HL-60 (cell line): ENCODE results near the gene COLEC12.

Source experiments
- CTCF ChIP-seq: IDR thresholded peaks from one replicate; pipeline ENCODE4 v1.5.1; 2011; ENCODE audit warnings: low read length, control low read depth, inconsistent platforms; ENCODE audit not compliant: insufficient read depth
- GABPA ChIP-seq: IDR thresholded peaks from 2 replicates; pipeline ENCODE4 v1.6.1; 2012; ENCODE audit warnings: low read depth
- POLR2AphosphoS5 ChIP-seq: IDR thresholded peaks from 2 replicates; pipeline ENCODE4 v1.6.1; 2012; ENCODE audit warnings: low read depth
- REST ChIP-seq: IDR thresholded peaks from 2 replicates; pipeline ENCODE4 v1.6.1; 2012; ENCODE audit warnings: low read depth; ENCODE audit not compliant: insufficient replicate concordance
- SPI1 ChIP-seq: IDR thresholded peaks from 2 replicates; pipeline ENCODE4 v1.6.1; 2012; ENCODE audit warnings: low read depth, mild to moderate bottlenecking, borderline replicate concordance

GRCh38 chr18:388200-388599 lies 112.3 kb downstream of the COLEC12 start:
- no peak for TF ChIP-seq CTCF
- no peak for TF ChIP-seq REST
- TF ChIP-seq POLR2AphosphoS5, result no peak
- TF ChIP-seq GABPA, result no peak
- no peak for TF ChIP-seq SPI1
